Right lobe of liver (tissue), 6 donors: ENCODE measurements around the gene HDX. TPM values are rescaled to one million over a fixed set of nuclear protein-coding genes. Genes with fewer than 3 reads are reported as not detected.

Experiments
- ATAC-seq, 4 donors: fragments of 200-7000 bp; cut with Tn5 transposase; one replicate each; pipeline ENCODE4 v1.9.1; 2020; ENCODE audit warnings: mild to moderate bottlenecking in 4 of 4, moderate library complexity in 4 of 4
- DNase-seq, 3 donors: peaks; one replicate each; pipeline ENCODE4 v3.0.0-alpha.2; 2020
- H3K27ac ChIP-seq, 3 donors: fragments of 200-600 bp; one replicate each; pipeline ENCODE4 v1.8.0; 2022
- H3K27me3 ChIP-seq, 2 donors: fragments of 200-600 bp; one replicate each; pipeline ENCODE4 v1.8.0; 2022
- H3K36me3 ChIP-seq, 4 donors: fragments of 200-600 bp; sonication (generic) in 1 of 4; one replicate each; pipeline versions ENCODE4 v1.5.1 to v1.8.0; 2017 to 2022; ENCODE audit warnings: control low read depth in 1 of 4
- H3K4me1 ChIP-seq, 4 donors: fragments of 200-600 bp; sonication (generic) in 1 of 4; one replicate each; pipeline versions ENCODE4 v1.5.1 to v1.8.0; 2017 to 2022; ENCODE audit warnings: control low read depth in 1 of 4
- H3K4me3 ChIP-seq, 3 donors: fragments of 200-600 bp; one replicate each; pipeline ENCODE4 v1.8.0; 2022
- H3K9me3 ChIP-seq, 4 donors: fragments of 200-600 bp; sonication (generic) in 1 of 4; one replicate each; pipeline versions ENCODE4 v1.5.1 to v1.8.0; 2017 to 2022; ENCODE audit warnings: control low read depth in 1 of 4
- POLR2A ChIP-seq: fragments of 450-650 bp; IDR thresholded peaks from one replicate; pipeline ENCODE4 v1.6.1; 2017; ENCODE audit warnings: antibody characterized with exemption, mild to moderate bottlenecking
- WGBS: methylation state at CpG from one replicate; pipeline ENCODE4 v1.1.6; 2018; ENCODE audit warnings: low coverage, low lambda C conversion rate; ENCODE audit not compliant: insufficient coverage; ENCODE audit errors: missing lambda C conversion rate; 5-methylcytosine and 5-hydroxymethylcytosine counted together
- intact Hi-C, 2 donors: fragments of 100-400 bp; cut with DNase I; formaldehyde crosslinking; loops; one replicate each; pipeline versions ENCODE4 v1.11.2 to v1.14.1; 2022
- total RNA-seq, 6 experiments: library from RNA; depleted of rRNA in 2 of 6; stranded (reverse); fragments of >200 nt in 2 of 6; fragmentation: NEBNext Ultra II Directional in 3 of 6; extraction: Animal tissue kit (Norgen Biotek cat#: 25700) in 3 of 6; gene quantifications; one replicate each; pipeline versions ENCODE4 v1.1.0 to v1.2.4, GENCODE V29; 2016 to 2023
- TF ChIP-seq, protein P1 (sequence below), 4 donors: fragments of 200-600 bp in 3 of 4; fragments of 450-650 bp in 1 of 4; IDR thresholded peaks; one replicate each; pipeline versions ENCODE4 v1.5.1 to v1.8.0; 2016 to 2022; ENCODE audit warnings: antibody characterized with exemption in 4 of 4, mild to moderate bottlenecking in 2 of 4
- donor health status: DM: no; HTN: yes; CAD: no.
- donor health status: DM: no; HTN: no; CAD: no.
- donor health status: DM: no; HTN: no; CAD: no.
- donor health status: DM: no; HTN: yes; CAD: no.
- donor health status: DM: no; HTN: yes; CAD: no.

Gene HDX
- total RNA-seq, 6 experiments from 2014 or later, result 0.62 to 4.2 (median 2.1) TPM

DNA sequence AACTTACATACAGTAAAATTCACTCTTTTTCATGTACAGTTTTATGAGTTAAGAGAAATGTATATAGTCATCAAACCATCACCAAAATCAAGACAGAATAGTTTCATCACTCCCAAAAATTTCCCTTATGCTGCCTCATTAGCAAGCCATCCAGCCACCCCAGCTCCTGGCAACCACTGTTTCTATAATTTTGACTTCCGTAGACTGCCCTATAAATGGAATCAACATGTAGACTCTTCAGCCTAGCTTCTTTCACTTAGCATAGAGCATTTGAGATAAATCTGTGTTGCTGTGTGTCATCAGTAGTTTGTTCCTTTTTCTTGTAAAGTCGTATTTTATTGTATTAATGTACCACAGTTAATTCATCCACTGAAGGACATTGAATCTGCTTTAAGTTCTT, 23.2 kb downstream of the HDX start:
- no peaks in the 10 kb centered on the region for H3K4me1 ChIP-seq
- WGBS, result 72% methylated on average over 2 of the region's 2 CpGs
- no peaks in the 10 kb centered on the region for H3K27me3 ChIP-seq
- no peaks in the 10 kb centered on the region for H3K9me3 ChIP-seq
- ATAC-seq (no peak), DNase-seq (no peak)
- no peak for TF ChIP-seq POLR2A
- TF ChIP-seq, protein P1, sequence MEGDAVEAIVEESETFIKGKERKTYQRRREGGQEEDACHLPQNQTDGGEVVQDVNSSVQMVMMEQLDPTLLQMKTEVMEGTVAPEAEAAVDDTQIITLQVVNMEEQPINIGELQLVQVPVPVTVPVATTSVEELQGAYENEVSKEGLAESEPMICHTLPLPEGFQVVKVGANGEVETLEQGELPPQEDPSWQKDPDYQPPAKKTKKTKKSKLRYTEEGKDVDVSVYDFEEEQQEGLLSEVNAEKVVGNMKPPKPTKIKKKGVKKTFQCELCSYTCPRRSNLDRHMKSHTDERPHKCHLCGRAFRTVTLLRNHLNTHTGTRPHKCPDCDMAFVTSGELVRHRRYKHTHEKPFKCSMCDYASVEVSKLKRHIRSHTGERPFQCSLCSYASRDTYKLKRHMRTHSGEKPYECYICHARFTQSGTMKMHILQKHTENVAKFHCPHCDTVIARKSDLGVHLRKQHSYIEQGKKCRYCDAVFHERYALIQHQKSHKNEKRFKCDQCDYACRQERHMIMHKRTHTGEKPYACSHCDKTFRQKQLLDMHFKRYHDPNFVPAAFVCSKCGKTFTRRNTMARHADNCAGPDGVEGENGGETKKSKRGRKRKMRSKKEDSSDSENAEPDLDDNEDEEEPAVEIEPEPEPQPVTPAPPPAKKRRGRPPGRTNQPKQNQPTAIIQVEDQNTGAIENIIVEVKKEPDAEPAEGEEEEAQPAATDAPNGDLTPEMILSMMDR (IDR thresholded peaks at IDR 0.05), result no peak
- no peak overlapping the region for H3K27ac ChIP-seq
- intact Hi-C loops, result no loop called here
- H3K4me3 ChIP-seq, result no peak overlapping the region
- no peaks in the 10 kb centered on the region for H3K36me3 ChIP-seq

DNA sequence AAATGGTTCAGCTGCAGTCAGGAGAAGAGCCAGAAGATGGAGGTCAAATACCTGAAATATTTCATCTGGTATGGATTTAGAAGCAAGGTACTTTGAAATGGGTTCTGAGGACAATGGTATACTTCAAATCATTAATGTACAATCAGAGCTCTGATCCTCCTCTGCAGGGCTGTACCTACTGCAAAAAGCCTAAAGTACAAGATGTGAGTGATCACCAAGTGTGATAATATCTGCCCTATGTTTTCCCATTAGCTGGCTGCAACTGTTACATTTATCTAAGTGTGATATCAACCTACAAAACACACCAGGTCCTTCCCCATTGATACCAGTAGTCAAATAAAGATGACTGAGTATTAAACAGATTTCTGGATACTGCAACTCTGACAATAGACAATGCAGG, 25.1 kb downstream of the HDX start:
- no peak for ATAC-seq
- no peak overlapping the region for H3K4me3 ChIP-seq
- H3K36me3 ChIP-seq, result no peaks in the 10 kb centered on the region
- no peaks in the 10 kb centered on the region for H3K27me3 ChIP-seq
- no peak for DNase-seq
- H3K9me3 ChIP-seq, result no peaks in the 10 kb centered on the region
- no peak overlapping the region for H3K27ac ChIP-seq
- intact Hi-C loops, result no loop called here
- no peaks in the 10 kb centered on the region for H3K4me1 ChIP-seq
- TF ChIP-seq POLR2A, result no peak
- TF ChIP-seq, protein P1 (IDR thresholded peaks at IDR 0.05), result no peak

DNA sequence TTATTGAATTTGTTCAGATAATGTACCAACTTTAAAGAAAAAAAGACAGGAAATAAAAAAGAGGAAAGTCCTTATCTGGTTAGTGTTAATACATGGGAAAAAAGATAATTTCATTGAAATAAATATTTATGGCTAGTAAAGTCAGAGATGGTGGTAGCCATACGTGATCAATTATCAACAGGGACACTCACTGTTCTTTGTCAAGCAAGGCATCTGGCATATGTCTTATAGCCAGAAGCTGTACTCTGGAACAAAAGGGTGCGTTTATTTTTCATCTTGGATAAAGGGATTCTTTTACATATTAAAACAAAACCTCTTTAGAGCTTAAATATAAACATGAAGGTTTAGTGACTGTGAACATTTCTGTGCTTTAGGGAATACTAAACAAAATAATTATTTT, 26.7 kb downstream of the HDX start:
- H3K27ac ChIP-seq, result no peak overlapping the region
- DNase-seq (no peak), ATAC-seq (no peak)
- no peak overlapping the region for H3K4me3 ChIP-seq
- no peaks in the 10 kb centered on the region for H3K36me3 ChIP-seq
- H3K27me3 ChIP-seq, result no peaks in the 10 kb centered on the region
- TF ChIP-seq, protein P1 (IDR thresholded peaks at IDR 0.05), result no peak
- no peak for TF ChIP-seq POLR2A
- 35% methylated on average over 2 of the region's 2 CpGs for WGBS
- intact Hi-C loops, result no loop called here
- no peaks in the 10 kb centered on the region for H3K4me1 ChIP-seq
- no peaks in the 10 kb centered on the region for H3K9me3 ChIP-seq

DNA sequence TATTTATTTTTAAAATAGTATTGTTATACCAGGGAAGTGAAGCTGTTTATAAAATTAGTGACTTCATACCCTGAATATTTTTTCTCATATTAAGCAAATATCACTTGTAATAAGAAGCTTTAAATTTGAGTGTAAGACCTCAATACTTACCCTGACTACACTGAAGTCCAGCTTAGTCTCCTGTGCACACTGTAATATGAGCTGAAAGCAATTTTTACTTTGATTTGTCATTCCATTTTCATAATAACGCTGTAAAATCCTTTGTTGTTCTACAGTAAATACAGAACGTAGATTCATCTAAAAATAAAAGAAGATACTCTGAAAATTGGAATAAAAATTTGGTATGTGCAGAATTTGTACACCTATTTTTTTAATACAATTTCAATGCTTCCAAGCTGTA, 27.2 kb downstream of the HDX start:
- no peak for ATAC-seq
- DNase-seq, result no peak
- no peaks in the 10 kb centered on the region for H3K36me3 ChIP-seq
- H3K27me3 ChIP-seq, result no peaks in the 10 kb centered on the region
- H3K4me1 ChIP-seq, result no peaks in the 10 kb centered on the region
- intact Hi-C loops, result no loop called here
- WGBS, result 50% methylated on average over 2 of the region's 2 CpGs
- H3K4me3 ChIP-seq, result no peak overlapping the region
- no peak for TF ChIP-seq POLR2A
- TF ChIP-seq, protein P1 (IDR thresholded peaks at IDR 0.05), result no peak
- H3K9me3 ChIP-seq, result no peaks in the 10 kb centered on the region
- H3K27ac ChIP-seq, result no peak overlapping the region

DNA sequence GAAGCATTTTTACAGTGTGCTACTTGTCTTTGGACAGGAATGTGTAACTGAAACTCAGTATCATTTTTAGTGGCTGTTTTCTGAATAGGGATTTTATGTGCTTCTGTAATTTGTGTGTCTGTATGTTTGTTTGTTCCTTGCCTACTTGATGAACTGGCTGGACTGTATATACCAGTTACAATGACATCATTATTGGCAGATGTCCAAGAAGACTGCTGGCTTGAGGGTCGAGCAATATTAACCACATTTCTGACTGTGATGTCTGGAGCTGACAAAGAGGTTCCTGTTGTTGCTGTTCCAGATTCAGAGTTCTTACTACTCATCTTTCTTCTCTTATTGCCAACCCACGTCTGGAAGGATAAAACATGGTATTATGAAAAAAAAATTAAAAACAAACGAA, 33.0 kb downstream of the HDX start:
- no peak overlapping the region for H3K27ac ChIP-seq
- TF ChIP-seq, protein P1 (IDR thresholded peaks at IDR 0.05), result no peak
- no peak for TF ChIP-seq POLR2A
- no peaks in the 10 kb centered on the region for H3K4me1 ChIP-seq
- no peaks in the 10 kb centered on the region for H3K9me3 ChIP-seq
- ATAC-seq (no peak), DNase-seq (no peak)
- no peaks in the 10 kb centered on the region for H3K27me3 ChIP-seq
- no peak overlapping the region for H3K4me3 ChIP-seq
- WGBS, result 14% methylated on average over 3 of the region's 3 CpGs
- intact Hi-C loops, result no loop called here
- H3K36me3 ChIP-seq, result no peaks in the 10 kb centered on the region
